AG09319 (cell line): ENCODE measurements around the gene OPTN.

ENCODE experiments used
- DNase-seq: peaks from one replicate; pipeline ENCODE4 v3.0.0-alpha.2; 2010; ENCODE audit warnings: low read depth; ENCODE audit errors: extremely low read depth
- CTCF ChIP-seq: IDR thresholded peaks from 2 replicates; pipeline ENCODE4 v1.5.1; 2011; ENCODE audit warnings: low read depth, mild to moderate bottlenecking, inconsistent platforms, low read length, moderate library complexity

Gene OPTN

GRCh38 chr10:13184730-13185514 lies 85.0 kb downstream of the OPTN start:
- TF ChIP-seq CTCF, result no peak
- DNase-seq, result no peak

GRCh38 chr10:13187135-13187534 lies 87.2 kb downstream of the OPTN start:
- TF ChIP-seq CTCF, result no peak
- DNase-seq, result no peak
